Measurements from ENCODE around the gene LETM1.

The LETM1 gene

GRCh38 chr4:1806596-1807331, 49.2 kb downstream of the LETM1 start:
- no peak for DNase-seq (ENCODE audit: low read depth)

- DNase-seq (ENCODE audit: low read depth), result no peak
Measured at GRCh38 chr4:1806223-1806564, 49.8 kb downstream of the LETM1 start.

GRCh38 chr4:1805493-1806222, 50.3 kb downstream of the LETM1 start:
- no peak for DNase-seq (ENCODE audit: low read depth)

GRCh38 chr4:1804638-1805492, 51.1 kb downstream of the LETM1 start:
- DNase-seq (ENCODE audit: low read depth), result no peak

GRCh38 chr4:1803523-1804423, 52.2 kb downstream of the LETM1 start:
- no peak for DNase-seq (ENCODE audit: low read depth)

GRCh38 chr4:1802720-1803522, 53.0 kb downstream of the LETM1 start:
- no peak for DNase-seq (ENCODE audit: low read depth)

GRCh38 chr4:1802151-1802715, 53.7 kb downstream of the LETM1 start:
- DNase-seq (ENCODE audit: low read depth), result no peak

- no peak for DNase-seq (ENCODE audit: low read depth)
Measured at GRCh38 chr4:1801286-1801958, 54.5 kb downstream of the LETM1 start.

- DNase-seq (ENCODE audit: low read depth), result no peak
Measured at GRCh38 chr4:1800805-1801204, 55.2 kb downstream of the LETM1 start.

- DNase-seq (ENCODE audit: low read depth), result no peak
Measured at GRCh38 chr4:1799387-1800375, 56.3 kb downstream of the LETM1 start.

- no peak for DNase-seq (ENCODE audit: low read depth)
Measured at GRCh38 chr4:1798580-1799386, 57.2 kb downstream of the LETM1 start.

GRCh38 chr4:1797861-1798579, 57.9 kb downstream of the LETM1 start:
- no peak for DNase-seq (ENCODE audit: low read depth)

- DNase-seq (ENCODE audit: low read depth), result no peak
Measured at GRCh38 chr4:1797298-1797860, 58.6 kb downstream of the LETM1 start.

- no peak for DNase-seq (ENCODE audit: low read depth)
Measured at GRCh38 chr4:1796486-1797204, 59.3 kb downstream of the LETM1 start.

- no peak for DNase-seq (ENCODE audit: low read depth)
Measured at GRCh38 chr4:1795299-1796195, 60.4 kb downstream of the LETM1 start.

Measured in stimulated activated CD8-positive, alpha-beta memory T cell treated with anti-CD3 and anti-CD28 coated beads, Interleukin-4, amount 100 ng/mL, for 24 hours (primary cell).